Fibroblast of pulmonary artery (primary cell): ENCODE measurements around the gene PNMT.

Experiments used
- DNase-seq: peaks from one replicate; pipeline ENCODE4 v3.0.0-alpha.2; 2010; ENCODE audit warnings: low read depth
- H3K4me3 ChIP-seq: replicated peaks from 2 replicates; pipeline ENCODE4 v1.5.1; 2011; ENCODE audit warnings: low read depth, mild to moderate bottlenecking, control low read depth, low read length, moderate library complexity
- CTCF ChIP-seq: IDR thresholded peaks from 2 replicates; pipeline ENCODE4 v1.5.1; 2011; ENCODE audit warnings: mild to moderate bottlenecking, control low read depth, low read length, inconsistent platforms; ENCODE audit errors: missing control alignments

PNMT gene

GRCh38 chr17:39628655-39629493 lies 39.4 kb upstream of the PNMT start:
- no peak for TF ChIP-seq CTCF
- no peak overlapping the region for H3K4me3 ChIP-seq
- no peak for DNase-seq

DNA sequence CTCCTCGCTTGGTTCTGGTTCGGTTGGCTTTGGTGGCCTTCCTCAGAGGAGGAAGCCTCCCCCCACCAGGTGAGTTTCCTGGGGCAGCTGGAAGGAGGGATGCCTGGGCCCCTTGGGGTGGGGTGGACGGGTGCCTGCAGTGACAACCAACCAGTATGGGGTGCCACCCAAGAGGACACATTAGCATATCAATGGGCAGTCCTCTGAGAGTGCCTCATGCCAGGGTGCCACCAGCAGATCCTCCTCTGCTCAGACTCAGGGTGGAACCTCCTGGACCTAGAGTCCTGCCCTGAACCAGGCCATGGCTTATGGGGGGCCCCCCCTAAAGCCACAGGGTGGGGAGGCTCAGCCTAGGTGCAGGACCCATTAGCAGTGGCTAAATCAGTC lies 38.8 kb upstream of the PNMT start:
- TF ChIP-seq CTCF, result no peak
- no peak overlapping the region for H3K4me3 ChIP-seq
- DNase-seq, result no peak

DNA sequence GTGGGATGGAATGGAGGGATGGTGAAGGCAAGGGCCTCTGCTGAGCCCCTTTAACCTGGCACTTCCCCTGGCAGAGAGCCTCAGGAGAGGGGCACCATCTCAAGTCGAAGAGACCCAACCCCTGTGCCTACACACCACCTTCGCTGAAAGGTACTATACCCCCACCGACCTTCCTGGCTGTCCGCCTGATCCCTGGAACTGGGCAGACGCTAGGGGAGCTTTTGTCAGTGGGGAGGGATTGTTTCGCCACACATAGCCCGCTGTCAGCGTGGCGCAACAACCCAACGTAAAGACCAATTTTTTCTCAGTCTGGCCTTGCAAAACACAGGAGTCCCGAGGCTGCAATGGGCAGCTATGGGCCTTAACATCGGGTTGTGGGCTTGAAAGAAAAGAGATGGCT lies 38.4 kb upstream of the PNMT start:
- H3K4me3 ChIP-seq, result no peak overlapping the region
- no peak for DNase-seq
- no peak for TF ChIP-seq CTCF

- DNase-seq, result no peak
Observed at GRCh38 chr17:39631403-39631802, 36.9 kb upstream of the PNMT start.

GRCh38 chr17:39632153-39632941 lies 35.9 kb upstream of the PNMT start:
- TF ChIP-seq CTCF, result no peak
- DNase-seq, result no peak
- H3K4me3 ChIP-seq, result no peak overlapping the region

More at GRCh38 chr17:39631403-39631802, 36.9 kb upstream of the PNMT start:
- no peak overlapping the region for H3K4me3 ChIP-seq
- no peak for TF ChIP-seq CTCF

GRCh38 chr17:39633570-39634183 lies 34.6 kb upstream of the PNMT start:
- no peak for TF ChIP-seq CTCF
- no peak overlapping the region for H3K4me3 ChIP-seq
- no peak for DNase-seq
